ENCODE data around the gene TMPRSS3. TPM values are rescaled to one million over a fixed set of nuclear protein-coding genes. Genes with fewer than 3 reads are reported as not detected.

The TMPRSS3 gene
- polyA plus RNA-seq, 1 of the 3 experiments (the other 2 are of a cell fraction) = not detected

DNA sequence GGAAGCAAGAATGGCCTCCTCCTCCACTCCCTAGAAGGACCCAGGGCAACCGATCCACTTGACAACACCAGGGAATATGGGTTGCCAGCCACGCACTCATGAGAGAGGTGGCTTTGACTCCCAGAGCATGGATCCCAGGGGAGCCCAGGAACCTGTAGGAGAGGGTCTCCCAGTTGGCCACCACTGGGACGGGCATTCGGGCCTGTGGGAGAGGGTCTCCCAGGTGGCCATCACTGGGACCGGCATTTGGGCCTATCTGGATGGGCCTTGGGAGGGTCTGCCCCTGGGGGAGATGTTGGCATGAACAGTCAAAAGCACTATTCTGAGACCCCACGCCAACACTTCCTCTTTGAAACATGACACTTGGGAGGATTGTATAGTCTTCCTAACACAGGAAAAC, 30.1 kb downstream of the TMPRSS3 start (continued):
- TF ChIP-seq EP300 (IDR thresholded peaks at IDR 0.05; ENCODE audit: borderline replicate concordance in 1 of 2, low read depth in 1 of 2, low read length in 1 of 2) = no peak

GRCh38 chr21:42364304-42364865, 31.5 kb downstream of the TMPRSS3 start:
- H3K4me1 ChIP-seq (ENCODE audit: control insufficient read depth in 1 of 2, insufficient read depth in 2 of 2, low read depth in 1 of 2, low read length in 1 of 2) = no peaks in the 10 kb centered on the region
- no peaks in the 10 kb centered on the region for H3K79me2 ChIP-seq (ENCODE audit: insufficient read depth)
- ChIA-PET CTCF (interaction anchor here (1.2 kb wide), 1 partner anchor 17 kb away, joined by 4 read pairs; no protein-coding TSS in a partner anchor), POLR2A (no interaction called here)
- H3F3A ChIP-seq (replicated peaks; ENCODE audit: insufficient read depth) = no peaks in the 10 kb centered on the region
- TF ChIP-seq TAF1 (IDR thresholded peaks at IDR 0.05; ENCODE audit: borderline replicate concordance, low read depth, low read length) = no peak
- no peak overlapping the region for H3K4me2 ChIP-seq
- H4K20me1 ChIP-seq (ENCODE audit: insufficient read depth) = no peaks in the 10 kb centered on the region
- no peak overlapping the region for H3K27ac ChIP-seq (ENCODE audit: low read depth in 2 of 2, low read length in 1 of 2)
- no peak for DNase-seq
- no peak overlapping the region for H3K4me3 ChIP-seq (ENCODE audit: low read depth in 2 of 2, low read length in 1 of 2)
- no peaks in the 10 kb centered on the region for H3K27me3 ChIP-seq (ENCODE audit: insufficient read depth)
- H3K9ac ChIP-seq = no peak overlapping the region
- 36% methylated on average over 13 of the region's 13 CpGs for WGBS (ENCODE audit: low lambda C conversion rate)
- H2AFZ ChIP-seq (ENCODE audit: low read depth) = no peak overlapping the region
- H3K9me2 ChIP-seq = no peaks in the 10 kb centered on the region
- no peaks in the 10 kb centered on the region for H3K9me3 ChIP-seq
- no peaks in the 10 kb centered on the region for H3K36me3 ChIP-seq (replicated peaks in 1 of 2; ENCODE audit: control insufficient read depth in 1 of 2, insufficient read depth in 2 of 2, low read length in 1 of 2)

- no peaks in the 10 kb centered on the region for H3K27me3 ChIP-seq (ENCODE audit: insufficient read depth)
- no peaks in the 10 kb centered on the region for H3K79me2 ChIP-seq (ENCODE audit: insufficient read depth)
- H3K27ac ChIP-seq (ENCODE audit: low read depth in 2 of 2, low read length in 1 of 2) = no peak overlapping the region
- ChIA-PET CTCF (interaction anchor here (0.8 to 1.2 kb wide), 2 partner anchors 18 to 53 kb away, joined by 3 to 4 read pairs; no protein-coding TSS in a partner anchor), POLR2A (no interaction called here)
- no peak overlapping the region for H3K4me2 ChIP-seq
- no peaks in the 10 kb centered on the region for H3K9me3 ChIP-seq
- H3F3A ChIP-seq (replicated peaks; ENCODE audit: insufficient read depth) = no peaks in the 10 kb centered on the region
- DNase-seq = no peak
- no peaks in the 10 kb centered on the region for H3K9me2 ChIP-seq
- H3K36me3 ChIP-seq (replicated peaks in 1 of 2; ENCODE audit: control insufficient read depth in 1 of 2, insufficient read depth in 2 of 2, low read length in 1 of 2) = no peaks in the 10 kb centered on the region
- H3K9ac ChIP-seq = no peak overlapping the region
- no peaks in the 10 kb centered on the region for H3K4me1 ChIP-seq (ENCODE audit: control insufficient read depth in 1 of 2, insufficient read depth in 2 of 2, low read depth in 1 of 2, low read length in 1 of 2)
- no peak for TF ChIP-seq RAD21 (IDR thresholded peaks at IDR 0.05; ENCODE audit: low read length)
- no peak for TF ChIP-seq RXRA (IDR thresholded peaks at IDR 0.05; ENCODE audit: borderline replicate concordance, low read depth)
- no peak for TF ChIP-seq GABPA (IDR thresholded peaks at IDR 0.05; ENCODE audit: low read depth)
- no peak for TF ChIP-seq FOXJ3 (CRISPR knock-in tag; IDR thresholded peaks at IDR 0.05)
- no peak for TF ChIP-seq NRF1 (IDR thresholded peaks at IDR 0.05; ENCODE audit: low read depth, low read length)
- TF ChIP-seq USF1 (IDR thresholded peaks at IDR 0.05; ENCODE audit: borderline replicate concordance, low read depth) = no peak
- no peak for TF ChIP-seq TAF1 (IDR thresholded peaks at IDR 0.05; ENCODE audit: borderline replicate concordance, low read depth, low read length)
- 33% methylated on average over 8 of the region's 8 CpGs for WGBS (ENCODE audit: low lambda C conversion rate)
- H3K4me3 ChIP-seq (ENCODE audit: low read depth in 2 of 2, low read length in 1 of 2) = no peak overlapping the region
- H4K20me1 ChIP-seq (ENCODE audit: insufficient read depth) = no peaks in the 10 kb centered on the region
- no peak overlapping the region for H2AFZ ChIP-seq (ENCODE audit: low read depth)
Measured at GRCh38 chr21:42363312-42363711, 32.5 kb downstream of the TMPRSS3 start.

DNA sequence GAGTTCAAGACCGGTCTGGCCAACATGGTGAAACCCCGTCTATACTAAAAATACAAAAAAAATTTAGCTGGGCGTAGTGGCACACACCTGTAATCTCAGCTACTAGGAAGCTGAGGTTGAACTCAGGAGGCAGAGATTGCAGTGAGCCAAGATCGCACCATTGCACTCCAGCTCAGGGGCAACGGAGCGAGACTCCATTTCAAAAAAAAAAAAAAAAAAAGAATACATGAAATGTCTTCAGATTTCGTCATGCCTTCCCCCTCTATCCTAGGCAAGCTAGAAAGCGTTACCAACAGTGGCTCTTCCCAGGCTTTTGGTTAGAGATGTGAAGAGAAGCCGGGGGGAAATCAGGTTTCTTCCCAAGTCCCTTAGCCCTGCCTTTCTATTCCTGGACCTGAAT, 33.2 kb downstream of the TMPRSS3 start:
- Histone ChIP-seq H3F3A (replicated peaks; ENCODE audit: insufficient read depth) (no peaks in the 10 kb centered on the region), H3K9me2 (no peaks in the 10 kb centered on the region), H3K4me1 (ENCODE audit: control insufficient read depth in 1 of 2, insufficient read depth in 2 of 2, low read depth in 1 of 2, low read length in 1 of 2) (no peaks in the 10 kb centered on the region), H3K4me2 (no peak overlapping the region), H3K79me2 (ENCODE audit: insufficient read depth) (no peaks in the 10 kb centered on the region), H4K20me1 (ENCODE audit: insufficient read depth) (no peaks in the 10 kb centered on the region), H2AFZ (ENCODE audit: low read depth) (no peak overlapping the region), H3K27me3 (ENCODE audit: insufficient read depth) (no peaks in the 10 kb centered on the region), H3K9ac (no peak overlapping the region), H3K27ac (ENCODE audit: low read depth in 2 of 2, low read length in 1 of 2) (no peak overlapping the region), H3K9me3 (no peaks in the 10 kb centered on the region), H3K4me3 (ENCODE audit: low read depth in 2 of 2, low read length in 1 of 2) (no peak overlapping the region), H3K36me3 (replicated peaks in 1 of 2; ENCODE audit: control insufficient read depth in 1 of 2, insufficient read depth in 2 of 2, low read length in 1 of 2) (no peaks in the 10 kb centered on the region)
- POLR2A ChIA-PET = no interaction called here
- CTCF ChIA-PET = interaction anchor here (2.2 kb wide), 1 partner anchor 52 kb away, joined by 6 read pairs; no protein-coding TSS in a partner anchor
- TF ChIP-seq CHD2 (IDR thresholded peaks at IDR 0.05; ENCODE audit: low read length, partially characterized antibody) = no peak
- TF ChIP-seq, protein P1, sequence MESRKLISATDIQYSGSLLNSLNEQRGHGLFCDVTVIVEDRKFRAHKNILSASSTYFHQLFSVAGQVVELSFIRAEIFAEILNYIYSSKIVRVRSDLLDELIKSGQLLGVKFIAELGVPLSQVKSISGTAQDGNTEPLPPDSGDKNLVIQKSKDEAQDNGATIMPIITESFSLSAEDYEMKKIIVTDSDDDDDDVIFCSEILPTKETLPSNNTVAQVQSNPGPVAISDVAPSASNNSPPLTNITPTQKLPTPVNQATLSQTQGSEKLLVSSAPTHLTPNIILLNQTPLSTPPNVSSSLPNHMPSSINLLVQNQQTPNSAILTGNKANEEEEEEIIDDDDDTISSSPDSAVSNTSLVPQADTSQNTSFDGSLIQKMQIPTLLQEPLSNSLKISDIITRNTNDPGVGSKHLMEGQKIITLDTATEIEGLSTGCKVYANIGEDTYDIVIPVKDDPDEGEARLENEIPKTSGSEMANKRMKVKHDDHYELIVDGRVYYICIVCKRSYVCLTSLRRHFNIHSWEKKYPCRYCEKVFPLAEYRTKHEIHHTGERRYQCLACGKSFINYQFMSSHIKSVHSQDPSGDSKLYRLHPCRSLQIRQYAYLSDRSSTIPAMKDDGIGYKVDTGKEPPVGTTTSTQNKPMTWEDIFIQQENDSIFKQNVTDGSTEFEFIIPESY (IDR thresholded peaks at IDR 0.05; ENCODE audit: borderline replicate concordance, low read depth) = no peak
- TF ChIP-seq, protein P2, sequence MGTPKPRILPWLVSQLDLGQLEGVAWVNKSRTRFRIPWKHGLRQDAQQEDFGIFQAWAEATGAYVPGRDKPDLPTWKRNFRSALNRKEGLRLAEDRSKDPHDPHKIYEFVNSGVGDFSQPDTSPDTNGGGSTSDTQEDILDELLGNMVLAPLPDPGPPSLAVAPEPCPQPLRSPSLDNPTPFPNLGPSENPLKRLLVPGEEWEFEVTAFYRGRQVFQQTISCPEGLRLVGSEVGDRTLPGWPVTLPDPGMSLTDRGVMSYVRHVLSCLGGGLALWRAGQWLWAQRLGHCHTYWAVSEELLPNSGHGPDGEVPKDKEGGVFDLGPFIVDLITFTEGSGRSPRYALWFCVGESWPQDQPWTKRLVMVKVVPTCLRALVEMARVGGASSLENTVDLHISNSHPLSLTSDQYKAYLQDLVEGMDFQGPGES (IDR thresholded peaks at IDR 0.05; ENCODE audit: low read depth, low read length) = no peak
- no peak for TF ChIP-seq RXRA (IDR thresholded peaks at IDR 0.05; ENCODE audit: borderline replicate concordance, low read depth)
- TF ChIP-seq TEAD4 (IDR thresholded peaks at IDR 0.05; ENCODE audit: borderline replicate concordance, insufficient read depth) = no peak
- TF ChIP-seq RFX5 (IDR thresholded peaks at IDR 0.05; ENCODE audit: low read length) = no peak
- 33% methylated on average over 9 of the region's 9 CpGs for WGBS (ENCODE audit: low lambda C conversion rate)
- no peak for DNase-seq
